H1 (cell line): ENCODE measurements around the gene PUDP. TPM values are rescaled to one million over a fixed set of nuclear protein-coding genes. Genes with fewer than 3 reads are reported as not detected.

Source experiments
- CBX5 ChIP-seq: fragments of 300-800, 300-1000 bp; sonication (generic); IDR thresholded peaks from 2 replicates; pipeline ENCODE4 v1.7.1; 2016; ENCODE audit warnings: antibody characterized with exemption, low read length, low read depth
- CBX8 ChIP-seq: fragments of 300-800, 300-1000 bp; sonication (generic); IDR thresholded peaks from 2 replicates; pipeline ENCODE4 v1.7.1; 2016; ENCODE audit warnings: low read depth, low read length, borderline replicate concordance
- CHD1 ChIP-seq: IDR thresholded peaks from 2 replicates; pipeline ENCODE4 v1.6.1; 2012; ENCODE audit warnings: low read depth, low read length, improper control_type of control experiment
- RFX5 ChIP-seq: IDR thresholded peaks from 2 replicates; pipeline ENCODE4 v1.6.1; 2011; ENCODE audit warnings: low read depth, low read length, improper control_type of control experiment, borderline replicate concordance
- polyA plus RNA-seq, 7 experiments: library from polyadenylated mRNA; depleted of rRNA in 3 of 7; stranded (reverse) in 5 of 7; unstranded in 2 of 7; fragments of >200 nt in 5 of 7; fragments of 200-250 nt in 2 of 7; gene quantifications; 1 replicate in 5 of 7; 2 replicates in 1 of 7; 4 replicates in 1 of 7; pipeline versions ENCODE4 v1.2.1 to v1.2.3, GENCODE V29; 2011 to 2013; ENCODE audit warnings: missing spikeins in 2 of 7, mixed read lengths in 2 of 7
- total RNA-seq: library from RNA; stranded (reverse); fragmentation: NEBNext Ultra II Directional; extraction: Animal tissue kit (Norgen Biotek cat#: 25700); gene quantifications from 2 replicates; pipeline ENCODE4 v1.2.1, GENCODE V29; 2021
- TF ChIP-seq, protein P1 (sequence below): IDR thresholded peaks from 2 replicates; pipeline ENCODE4 v1.6.1; 2012; ENCODE audit warnings: inconsistent platforms

The PUDP gene
- total and polyA plus RNA-seq, 2 of the 8 experiments (the other 6 are each of a cell fraction or from before 2014, with no cell fraction given) = 27.2 to 30.2 TPM

DNA sequence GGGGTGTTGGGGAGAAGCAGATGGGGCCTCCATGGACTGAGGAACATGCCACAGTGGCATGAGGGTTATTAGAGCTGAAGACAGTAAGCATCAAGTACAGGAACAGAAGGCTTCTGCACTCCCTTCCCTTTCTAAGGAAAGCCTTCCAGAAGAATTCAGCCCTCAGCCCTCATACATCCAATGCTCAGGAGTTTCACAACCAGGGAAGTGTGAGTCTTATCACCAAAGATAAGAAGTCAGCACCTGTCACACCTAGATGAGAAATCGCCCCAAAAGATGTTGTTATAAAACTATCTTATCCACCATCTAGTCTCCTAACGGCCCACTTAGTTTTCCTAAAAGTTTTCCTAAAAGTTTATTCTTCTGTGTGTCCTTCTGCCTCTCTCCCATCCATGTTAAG lies 78.4 kb downstream of the PUDP start (continued):
- TF ChIP-seq, protein P1, sequence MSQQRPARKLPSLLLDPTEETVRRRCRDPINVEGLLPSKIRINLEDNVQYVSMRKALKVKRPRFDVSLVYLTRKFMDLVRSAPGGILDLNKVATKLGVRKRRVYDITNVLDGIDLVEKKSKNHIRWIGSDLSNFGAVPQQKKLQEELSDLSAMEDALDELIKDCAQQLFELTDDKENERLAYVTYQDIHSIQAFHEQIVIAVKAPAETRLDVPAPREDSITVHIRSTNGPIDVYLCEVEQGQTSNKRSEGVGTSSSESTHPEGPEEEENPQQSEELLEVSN = no peak
- TF ChIP-seq CHD1 (no peak), RFX5 (no peak), CBX5 (no peak), CBX8 (no peak)
